A673 (cell line): Measurements from ENCODE around the gene RNF220.

Source experiments
- CTCF ChIP-seq: fragments of 300-800, 200-600 bp; sonication (generic); conservative IDR thresholded peaks from 2 replicates; pipeline ENCODE4 v1.5.1; 2017; ENCODE audit warnings: low read depth, mild to moderate bottlenecking, antibody characterized with exemption, low read length, moderate library complexity, mixed read lengths
- EZH2 ChIP-seq: fragments of 200-600 bp; sonication (generic); IDR thresholded peaks from 2 replicates; pipeline ENCODE4 v1.6.1; 2017; ENCODE audit warnings: borderline replicate concordance, low read depth, mild to moderate bottlenecking, mixed read lengths, antibody characterized with exemption, low read length; ENCODE audit not compliant: poor library complexity, severe bottlenecking

GRCh38 chr1:44604157-44604955, 199.3 kb downstream of the RNF220 start:
- TF ChIP-seq CTCF: no peak
- TF ChIP-seq EZH2: no peak
